Activated CD8-positive, alpha-beta T cell treated with anti-CD3 and anti-CD28 coated beads for 36 hours (primary cell): ENCODE data around the gene GATM. TPM values are rescaled to one million over a fixed set of nuclear protein-coding genes. Genes with fewer than 3 reads are reported as not detected.
A peak's percentile ranks its signal among the peaks of the same experiment; 100 is the strongest.

Source experiments
- ATAC-seq: fragments of 200-7000 bp; cut with Tn5 transposase; one replicate; pipeline ENCODE4 v1.10.0; 2021; ENCODE audit warnings: mild to moderate bottlenecking, moderate library complexity
- CTCF ChIA-PET: fragments of 350-600 bp; sonication (Branson Sonifier 250); formaldehyde crosslinking; loops from one replicate; lab custom pipeline; 2021; ENCODE audit warnings: antibody characterized with exemption; lab: Charles Lee
- POLR2A ChIA-PET: fragments of 350-600 bp; sonication (Branson Sonifier 250); formaldehyde crosslinking; loops from one replicate; lab custom pipeline; 2021; ENCODE audit warnings: antibody characterized with exemption; lab: Charles Lee
- DNase-seq: peaks from one replicate; pipeline ENCODE4 v3.0.0-alpha.2; 2020
- H3K27ac Mint-ChIP-seq: one replicate; pipeline ENCODE4 v1.8.0; 2021; ENCODE audit warnings: mild to moderate bottlenecking, mixed read lengths
- H3K27me3 Mint-ChIP-seq: one replicate; pipeline ENCODE4 v1.8.0; 2021; ENCODE audit warnings: mixed read lengths
- H3K36me3 Mint-ChIP-seq: one replicate; pipeline ENCODE4 v1.8.0; 2021; ENCODE audit warnings: low read depth, mixed read lengths
- H3K4me1 Mint-ChIP-seq: one replicate; pipeline ENCODE4 v1.8.0; 2021; ENCODE audit warnings: low read depth, mixed read lengths
- H3K4me3 Mint-ChIP-seq: one replicate; pipeline ENCODE4 v1.8.0; 2021; ENCODE audit warnings: mild to moderate bottlenecking, moderate library complexity, mixed read lengths
- H3K9me3 Mint-ChIP-seq: one replicate; pipeline ENCODE4 v1.8.0; 2021; ENCODE audit warnings: mixed read lengths
- CTCF ChIP-seq: fragments of 200-600 bp; IDR thresholded peaks from one replicate; pipeline ENCODE4 v1.8.0; 2022; ENCODE audit warnings: antibody characterized with exemption, mild to moderate bottlenecking
- intact Hi-C: fragments of 100-400 bp; cut with micrococcal nuclease; formaldehyde crosslinking; loops from one replicate; pipeline ENCODE4 v1.10.0; 2022
- total RNA-seq, 2 experiments: library from RNA; stranded (reverse); gene quantifications; one replicate each; pipeline ENCODE4 v1.2.3, GENCODE V29; 2021

Gene GATM
- total RNA-seq, 2 experiments from 2014 or later: 5.6 to 6.5 TPM

GRCh38 chr15:45397116-45397665 is 18.8 kb upstream of the GATM start:
- CTCF ChIA-PET: interaction anchor here (1.1 to 7.1 kb wide), 3 partner anchors 8 to 192 kb away, joined by 3 to 128 read pairs (median 4); no protein-coding TSS in a partner anchor
- H3K27ac Mint-ChIP-seq: no peak overlapping the region
- DNase-seq (no peak), ATAC-seq (no peak)
- no peak overlapping the region for H3K4me3 Mint-ChIP-seq
- H3K27me3 Mint-ChIP-seq: peaks cover 4% of the 10 kb centered on the region
- TF ChIP-seq CTCF: no peak
- intact Hi-C loops: loop anchor here (5.0 kb wide), 1 partner anchor 90 kb away; no protein-coding TSS in a partner anchor
- no peaks in the 10 kb centered on the region for H3K36me3 Mint-ChIP-seq
- H3K9me3 Mint-ChIP-seq: no peaks in the 10 kb centered on the region
- POLR2A ChIA-PET: no interaction called here
- H3K4me1 Mint-ChIP-seq: peaks cover 15% of the 10 kb centered on the region

DNA sequence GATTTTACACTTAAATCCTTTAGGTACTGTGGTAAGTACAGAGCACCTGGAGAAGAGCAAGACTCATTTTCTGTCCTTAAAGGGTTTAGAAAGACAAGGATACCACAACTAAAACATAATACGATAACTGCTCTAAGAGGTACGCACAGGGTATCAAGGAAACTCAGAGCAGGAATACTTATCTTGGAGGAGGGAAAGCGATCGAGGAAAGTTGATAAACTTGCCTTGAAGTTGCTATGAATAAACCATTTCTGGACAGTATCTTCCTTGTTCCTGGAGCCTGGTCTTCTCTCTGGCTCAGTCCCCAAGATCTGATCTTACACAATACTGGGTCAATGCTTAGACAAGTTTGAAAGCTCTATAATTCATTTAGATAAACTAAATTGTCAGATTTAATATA is 17.6 kb upstream of the GATM start:
- Mint-ChIP-seq H3K9me3 (no peaks in the 10 kb centered on the region), H3K36me3 (no peaks in the 10 kb centered on the region), H3K27ac (no peak overlapping the region), H3K27me3 (peaks cover 7% of the 10 kb centered on the region), H3K4me1 (peaks cover 14% of the 10 kb centered on the region), H3K4me3 (no peak overlapping the region)
- no peak for TF ChIP-seq CTCF
- CTCF ChIA-PET: interaction anchor here (1.0 to 1.8 kb wide), 2 partner anchors 12 to 233 kb away, joined by 4 read pairs; no protein-coding TSS in a partner anchor
- intact Hi-C loops: loop anchor here (5.0 kb wide), 1 partner anchor 89 kb away; no protein-coding TSS in a partner anchor
- DNase-seq (no peak), ATAC-seq (no peak)
- POLR2A ChIA-PET: no interaction called here

- CTCF ChIA-PET: no interaction called here
- intact Hi-C loops: loop anchor here (5.0 kb wide), 1 partner anchor 87 kb away; no protein-coding TSS in a partner anchor
Observed at GRCh38 chr15:45394681-45395080, 16.3 kb upstream of the GATM start.

GRCh38 chr15:45393851-45394250 is 15.5 kb upstream of the GATM start:
- CTCF ChIA-PET: interaction anchor here (0.8 to 2.0 kb wide), 2 partner anchors 22 to 190 kb away, joined by 3 to 5 read pairs; no protein-coding TSS in a partner anchor
- no peaks in the 10 kb centered on the region for H3K36me3 Mint-ChIP-seq
- peak; percentile 66 for ATAC-seq

More at GRCh38 chr15:45394681-45395080, 16.3 kb upstream of the GATM start:
- H3K36me3 Mint-ChIP-seq: no peaks in the 10 kb centered on the region
- POLR2A ChIA-PET: interaction anchor here (0.8 kb wide), 1 partner anchor 565 kb away, joined by 3 read pairs; no protein-coding TSS in a partner anchor
- ATAC-seq (no peak), DNase-seq (no peak)
- peaks cover 10% of the 10 kb centered on the region for H3K4me1 Mint-ChIP-seq
- TF ChIP-seq CTCF: no peak
- H3K4me3 Mint-ChIP-seq: no peak overlapping the region
- H3K27me3 Mint-ChIP-seq: peaks cover 7% of the 10 kb centered on the region
- no peak overlapping the region for H3K27ac Mint-ChIP-seq
- no peaks in the 10 kb centered on the region for H3K9me3 Mint-ChIP-seq

More at GRCh38 chr15:45393851-45394250, 15.5 kb upstream of the GATM start:
- no peak for TF ChIP-seq CTCF
- POLR2A ChIA-PET: interaction anchor here (2.5 kb wide), 1 partner anchor 9 kb away, joined by 12 read pairs; a partner anchor contains a TSS
- H3K4me3 Mint-ChIP-seq: no peak overlapping the region
- H3K9me3 Mint-ChIP-seq: no peaks in the 10 kb centered on the region
- H3K4me1 Mint-ChIP-seq: peaks cover 6% of the 10 kb centered on the region
- peaks cover 9% of the 10 kb centered on the region for H3K27me3 Mint-ChIP-seq
- peak; percentile 22 for DNase-seq
- intact Hi-C loops: no loop called here
- no peak overlapping the region for H3K27ac Mint-ChIP-seq
